ENCODE data around the gene PUS1.

- TF ChIP-seq CTCF (IDR thresholded peaks at IDR 0.05; ENCODE audit: low read depth, low read length, poor library complexity, severe bottlenecking) = no peak
- TF ChIP-seq EZH2phosphoT487 (IDR thresholded peaks at IDR 0.05; ENCODE audit: borderline replicate concordance, low read length) = no peak
These were observed 30.8 kb downstream of the PUS1 start for GRCh38 chr12:131959641-131960589.

All from DOHH2 (cell line).